HG02840 (cell line): ENCODE results near the gene SART3.
A peak's percentile ranks its signal among the peaks of the same experiment; 100 is the strongest.
"Not testable (repeated sequence)": the region's sequence is repeated elsewhere in the genome, so short reads cannot be mapped to it uniquely, and the experiment has no call there.

Source experiments
- ATAC-seq: cut with Tn5 transposase; IDR thresholded peaks from one replicate; pipeline ENCODE4 v1.9.1; 2021; ENCODE audit warnings: mild to moderate bottlenecking, moderate library complexity, moderate number of reproducible peaks; ENCODE audit not compliant: unreplicated experiment, low FRiP score

Gene SART3

GRCh38 chr12:108564724-108565123 is 3.8 kb upstream of the SART3 start:
- ATAC-seq: no peak

- ATAC-seq: no peak
Measured at GRCh38 chr12:108563804-108564151, 2.8 kb upstream of the SART3 start.

DNA sequence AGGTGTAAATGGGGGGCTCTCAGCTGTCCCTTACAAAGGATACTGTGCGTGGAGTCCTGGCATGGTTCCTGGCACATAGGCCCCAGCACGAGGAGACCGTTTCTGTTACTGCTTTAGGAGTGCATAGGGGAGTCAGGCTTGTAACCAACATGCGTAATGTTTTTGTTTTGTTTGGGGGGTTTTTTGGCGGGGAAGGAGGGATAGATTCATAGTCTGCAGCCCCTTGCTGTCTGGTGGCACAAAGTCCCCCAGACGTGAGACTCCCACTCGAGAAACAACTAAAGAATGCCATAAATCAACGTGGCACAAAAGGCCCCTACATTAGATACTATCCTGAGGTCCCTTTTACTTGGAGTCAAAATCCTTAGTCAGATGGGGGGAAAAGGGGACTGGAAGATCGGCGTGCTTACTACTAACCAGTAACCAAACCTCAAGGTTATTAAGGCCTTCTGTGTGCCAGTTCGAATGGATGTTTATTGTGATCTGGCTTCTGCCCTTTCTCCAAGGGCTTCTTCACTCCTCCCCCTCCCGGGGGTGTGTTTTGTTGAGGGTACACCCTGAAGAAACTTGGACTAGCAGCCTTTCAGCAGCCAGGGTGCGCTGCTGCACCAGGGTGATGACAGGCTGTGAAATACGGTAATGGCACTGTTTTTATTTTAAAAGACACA is 2.3 kb upstream of the SART3 start:
- no peak for ATAC-seq

GRCh38 chr12:108562348-108563135 is 1.6 kb upstream of the SART3 start, which contains the start of gene ISCU:
Gene ISCU, plus strand, starts transcription at chr12:108562596. Its CDS starts 27 bp downstream, at chr12:108562623.
- peak; percentile 55 for ATAC-seq

DNA sequence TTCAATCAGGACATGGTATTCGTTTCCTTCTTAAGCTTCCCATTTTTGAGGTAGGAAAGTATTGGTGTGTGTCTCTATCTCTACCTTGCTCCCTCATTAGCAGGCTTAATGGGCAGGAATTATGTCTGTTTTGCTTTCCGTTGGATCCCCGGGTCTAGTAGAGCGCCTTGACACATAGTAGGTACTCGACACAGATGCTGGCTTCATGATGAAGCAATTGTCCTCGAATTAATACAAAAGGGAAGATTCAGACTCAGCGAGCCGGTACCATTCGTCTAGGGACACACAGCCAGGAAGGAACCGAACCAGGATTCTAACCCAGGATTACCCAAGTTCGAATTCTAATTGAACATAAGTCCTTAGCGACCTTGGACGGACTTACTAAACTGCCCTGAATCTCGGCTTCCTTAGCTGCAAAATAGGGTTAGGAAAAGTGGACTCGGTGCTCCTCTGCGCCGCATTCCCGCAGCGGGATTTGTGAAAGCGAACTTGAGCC is 927 bp upstream of the SART3 start:
- peak; percentile 2 for ATAC-seq

- no peak for ATAC-seq
Measured at GRCh38 chr12:108560321-108560721, 652 bp downstream of the SART3 start.

- ATAC-seq: no peak
Measured at GRCh38 chr12:108559748-108560147, 1.2 kb downstream of the SART3 start.

GRCh38 chr12:108559007-108559655 is 1.8 kb downstream of the SART3 start:
- ATAC-seq: no peak

DNA sequence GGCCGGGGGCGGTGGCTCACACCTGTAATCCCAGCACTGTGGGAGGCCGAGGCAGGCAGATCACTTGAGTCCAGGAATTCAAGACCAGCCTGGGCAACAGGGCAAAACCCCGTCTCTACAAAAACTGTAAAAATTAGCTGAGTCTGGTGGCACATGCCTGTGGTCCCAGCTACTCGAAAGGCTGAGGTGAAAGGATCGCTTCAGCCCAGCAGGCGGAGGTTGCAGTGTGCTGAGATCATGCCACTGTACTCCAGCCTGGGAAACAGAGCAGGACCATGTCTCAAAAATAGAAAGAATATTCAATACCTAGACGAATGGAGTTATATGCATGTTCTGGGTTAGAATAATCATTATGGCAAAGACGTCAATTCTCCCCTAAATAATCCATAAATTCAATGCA is 5.6 kb downstream of the SART3 start:
- not testable (repeated sequence) for ATAC-seq

GRCh38 chr12:108553799-108554198 is 7.2 kb downstream of the SART3 start:
- no peak for ATAC-seq

- ATAC-seq: no peak
Measured at GRCh38 chr12:108551535-108551934, 9.4 kb downstream of the SART3 start.

DNA sequence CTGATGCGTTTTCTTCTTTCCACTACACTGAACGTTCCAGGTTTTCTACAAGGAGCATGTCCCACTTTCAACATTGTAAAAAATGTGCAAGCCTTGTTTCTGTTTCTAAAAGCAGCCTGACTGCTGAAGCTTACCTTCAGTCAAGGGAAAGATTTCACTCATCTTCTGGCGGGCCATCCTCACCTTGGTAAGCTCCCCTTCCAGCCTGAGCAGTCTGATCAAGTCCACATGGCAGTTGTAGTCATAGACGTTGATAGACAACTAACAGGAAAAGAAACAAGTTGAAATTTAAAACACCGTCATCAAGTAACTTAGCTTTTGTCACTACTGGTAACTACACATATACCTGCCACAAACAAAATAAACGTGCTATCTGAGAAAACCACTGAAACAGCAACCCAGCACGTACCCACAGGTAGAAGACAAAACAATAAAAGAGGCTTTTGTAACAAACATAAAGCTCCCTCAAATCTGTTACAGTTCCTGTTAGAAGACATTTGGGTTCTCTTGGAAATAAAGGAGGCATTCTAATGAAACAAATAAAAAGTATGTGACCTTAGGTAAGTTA is 11.9 kb downstream of the SART3 start:
- ATAC-seq: no peak

GRCh38 chr12:108547686-108548085 is 13.3 kb downstream of the SART3 start:
- ATAC-seq: no peak

- no peak for ATAC-seq
Measured at GRCh38 chr12:108543652-108544051, 17.3 kb downstream of the SART3 start.

DNA sequence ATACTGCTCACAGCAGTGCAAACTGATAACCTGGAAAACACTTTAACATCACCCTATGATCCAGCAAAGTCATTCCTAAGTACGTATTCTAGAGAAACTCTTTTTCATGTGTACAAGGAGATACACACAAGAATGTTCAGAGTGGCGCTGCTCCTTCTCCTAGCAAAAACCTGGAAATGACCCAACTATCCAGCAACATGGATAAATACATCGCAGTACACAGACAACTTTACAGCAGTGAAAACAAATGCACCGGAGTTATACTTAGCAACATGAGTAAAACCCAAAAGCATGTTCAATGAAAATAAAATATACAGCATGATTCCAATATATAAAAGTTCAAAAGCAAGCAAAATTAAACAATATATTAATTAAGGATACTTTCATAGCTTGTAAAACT is 18.7 kb downstream of the SART3 start:
- ATAC-seq: no peak

GRCh38 chr12:108538616-108539195 is 22.3 kb downstream of the SART3 start:
- ATAC-seq: no peak

- ATAC-seq: no peak
Measured at GRCh38 chr12:108538146-108538545, 22.8 kb downstream of the SART3 start.

GRCh38 chr12:108531929-108532848 is 28.8 kb downstream of the SART3 start:
- ATAC-seq: no peak

DNA sequence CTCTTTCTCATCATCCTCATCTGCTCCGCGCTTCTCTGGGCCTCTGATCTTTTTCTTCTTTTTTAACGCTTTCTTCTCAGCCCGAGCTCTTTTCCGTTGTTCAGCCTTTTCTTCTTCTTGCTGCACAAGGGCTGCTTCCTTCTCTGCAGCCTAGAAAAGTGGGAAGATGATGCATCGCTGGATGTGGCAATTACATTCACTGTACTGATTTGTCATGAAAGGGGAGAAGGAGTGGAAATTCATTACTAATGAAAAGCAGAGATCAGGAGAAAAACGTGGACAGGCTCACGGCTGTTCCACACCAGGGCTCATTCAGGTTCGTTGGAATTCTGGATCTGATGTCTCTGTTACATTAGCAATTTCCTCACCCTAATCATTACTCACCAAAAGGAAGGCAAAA is 30.8 kb downstream of the SART3 start:
- ATAC-seq: no peak

DNA sequence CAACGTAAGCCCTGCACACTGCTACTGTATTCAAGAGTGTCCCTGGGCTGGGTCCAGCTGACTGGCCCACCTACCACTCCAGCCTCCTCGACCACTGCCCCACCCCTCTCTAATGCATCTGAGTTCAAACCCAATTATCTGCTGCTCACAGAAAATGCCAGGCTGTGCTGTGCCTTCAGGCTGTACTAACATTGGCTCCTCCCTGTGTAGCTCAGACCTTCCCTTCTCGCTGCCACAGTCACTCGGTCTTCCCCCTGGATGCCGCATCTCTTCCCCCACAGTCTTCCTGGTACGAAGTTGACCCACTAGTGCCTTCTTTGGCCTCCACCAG is 33.8 kb downstream of the SART3 start:
- ATAC-seq: no peak
